ENCODE data around the gene GPR37L1. TPM values are rescaled to one million over a fixed set of nuclear protein-coding genes. Genes with fewer than 3 reads are reported as not detected.

GPR37L1 gene
- total and polyA plus RNA-seq, 7 donors: under 0.01 to 1.8 (median 0.32) TPM; not detected in 1

GRCh38 chr1:202162418-202163280 lies 39.9 kb downstream of the GPR37L1 start:
- no peaks in the 10 kb centered on the region for H3K36me3 ChIP-seq
- DNase-seq: no peak
- WGBS, 2 donors: 34 to 36% methylated on average over 15 of the region's 15 CpGs
- no peaks in the 10 kb centered on the region for H3K9me3 ChIP-seq
- no peaks in the 10 kb centered on the region for H3K4me1 ChIP-seq
- H3K4me3 ChIP-seq: no peak overlapping the region
- H3K27ac ChIP-seq: no peak overlapping the region
- TF ChIP-seq CTCF (IDR thresholded peaks at IDR 0.05): no peak
- no peak for TF ChIP-seq POLR2A (IDR thresholded peaks at IDR 0.05)
- no peak for TF ChIP-seq POLR2AphosphoS5 (IDR thresholded peaks at IDR 0.05)
- intact Hi-C loops (cut with DNase I): no loop called here
- H3K27me3 ChIP-seq: no peaks in the 10 kb centered on the region

GRCh38 chr1:202163281-202164270 lies 40.9 kb downstream of the GPR37L1 start:
- 78 to 83% methylated on average over 12 of the region's 12 CpGs for WGBS, 2 donors
- intact Hi-C loops (cut with DNase I): no loop called here
- no peak for TF ChIP-seq EP300 (IDR thresholded peaks at IDR 0.05)
- TF ChIP-seq POLR2A (IDR thresholded peaks at IDR 0.05): no peak
- TF ChIP-seq CTCF (IDR thresholded peaks at IDR 0.05): no peak
- TF ChIP-seq POLR2AphosphoS5 (IDR thresholded peaks at IDR 0.05): no peak
- no peak overlapping the region for H3K4me3 ChIP-seq
- H3K4me1 ChIP-seq: peaks cover 0 to 3% (median 0%) of the 10 kb centered on the region in 4 donors
- H3K27me3 ChIP-seq: no peaks in the 10 kb centered on the region
- no peak overlapping the region for H3K27ac ChIP-seq
- no peaks in the 10 kb centered on the region for H3K36me3 ChIP-seq
- DNase-seq: no peak
- H3K9me3 ChIP-seq: no peaks in the 10 kb centered on the region

- no peak overlapping the region for H3K27ac ChIP-seq
- no peaks in the 10 kb centered on the region for H3K27me3 ChIP-seq
- no peak for DNase-seq
- H3K9me3 ChIP-seq: no peaks in the 10 kb centered on the region
- intact Hi-C loops (cut with DNase I): no loop called here
- H3K36me3 ChIP-seq: no peaks in the 10 kb centered on the region
- peaks cover 0 to 3% (median 0%) of the 10 kb centered on the region in 4 donors for H3K4me1 ChIP-seq
- H3K4me3 ChIP-seq: no peak overlapping the region
- TF ChIP-seq POLR2AphosphoS5 (IDR thresholded peaks at IDR 0.05): no peak
- WGBS, 2 donors: 57 to 75% methylated on average over 11 of the region's 11 CpGs
These were observed 41.7 kb downstream of the GPR37L1 start for GRCh38 chr1:202164271-202165037.

GRCh38 chr1:202165267-202165941 lies 42.7 kb downstream of the GPR37L1 start:
- WGBS, 2 donors: 77 to 88% methylated on average over 20 of the region's 20 CpGs
- H3K9me3 ChIP-seq: no peaks in the 10 kb centered on the region
- no peaks in the 10 kb centered on the region for H3K36me3 ChIP-seq
- H3K27ac ChIP-seq: no peak overlapping the region
- no peak overlapping the region for H3K4me3 ChIP-seq
- H3K4me1 ChIP-seq: peaks cover 0 to 3% (median 0%) of the 10 kb centered on the region in 4 donors
- no peaks in the 10 kb centered on the region for H3K27me3 ChIP-seq
- TF ChIP-seq EP300 (IDR thresholded peaks at IDR 0.05) (no peak), CTCF (IDR thresholded peaks at IDR 0.05) (no peak), POLR2A (IDR thresholded peaks at IDR 0.05) (no peak), POLR2AphosphoS5 (IDR thresholded peaks at IDR 0.05) (no peak)
- no peak for DNase-seq
- intact Hi-C loops (cut with DNase I): no loop called here
